ENCODE results near the gene OCEL1.

GRCh38 chr19:17216058-17216670 lies 9.9 kb upstream of the OCEL1 start:
- TF ChIP-seq POLR2A (IDR thresholded peaks at IDR 0.05; ENCODE audit: low read length) (no peak), GATA1 (IDR thresholded peaks at IDR 0.05; ENCODE audit: low read depth, low read length) (no peak)
